AG10803 (cell line): Measurements from ENCODE around the gene ZNF578.

Source experiments
- DNase-seq: peaks from one replicate; pipeline ENCODE4 v3.0.0; 2010; ENCODE audit warnings: low read depth
- H3K4me3 ChIP-seq: 2 replicates; pipeline ENCODE4 v1.5.1; 2011; ENCODE audit warnings: mild to moderate bottlenecking, low read length, control low read depth
- CTCF ChIP-seq: conservative IDR thresholded peaks from 2 replicates; pipeline ENCODE4 v1.5.1; 2011; ENCODE audit warnings: mild to moderate bottlenecking, low read length, control low read depth, inconsistent platforms

ZNF578 gene

GRCh38 chr19:52453324-52454094 is at the start of gene ZNF578:
Gene ZNF578, plus strand, starts transcription at chr19:52453553. Its CDS starts 48,293 bp downstream, at chr19:52501846.
- peak; percentile 84 for DNase-seq
- no peak for TF ChIP-seq CTCF
- H3K4me3 ChIP-seq: peak within 1 kb of the TSS; percentile 85

- no peak overlapping the region for H3K4me3 ChIP-seq
- no peak for DNase-seq
- TF ChIP-seq CTCF: no peak
Measured at GRCh38 chr19:52410276-52410675, 43.1 kb upstream of the ZNF578 start.

GRCh38 chr19:52415711-52416110 is 37.6 kb upstream of the ZNF578 start:
- no peak for TF ChIP-seq CTCF
- no peak for DNase-seq

GRCh38 chr19:52428937-52429336 is 24.4 kb upstream of the ZNF578 start, which contains the start of gene ZNF534:
Gene ZNF534, plus strand, starts transcription at chr19:52429148. Its CDS starts 2,327 bp downstream, at chr19:52431475.
- no peak for DNase-seq
- H3K4me3 ChIP-seq: no peak within 1 kb of the TSS
- no peak for TF ChIP-seq CTCF

More at GRCh38 chr19:52415711-52416110, 37.6 kb upstream of the ZNF578 start:
- no peak overlapping the region for H3K4me3 ChIP-seq

- TF ChIP-seq CTCF: no peak
- H3K4me3 ChIP-seq: no peak overlapping the region
- no peak for DNase-seq
Measured at GRCh38 chr19:52442179-52442578, 11.2 kb upstream of the ZNF578 start.

GRCh38 chr19:52444506-52444905 is 8.8 kb upstream of the ZNF578 start:
- H3K4me3 ChIP-seq: no peak overlapping the region
- DNase-seq: no peak
- TF ChIP-seq CTCF: no peak

- TF ChIP-seq CTCF: no peak
- no peak overlapping the region for H3K4me3 ChIP-seq
- no peak for DNase-seq
Measured at GRCh38 chr19:52451241-52451640, 2.1 kb upstream of the ZNF578 start.
